Stimulated activated CD4-positive, alpha-beta T cell treated with anti-CD3 and anti-CD28 coated beads, Interleukin-1b, Interleukin-23, amount 100 ng/mL, for 1 hour (primary cell): ENCODE data around the gene TMPRSS4.
A peak's percentile ranks its signal among the peaks of the same experiment; 100 is the strongest.

ENCODE experiments used
- DNase-seq, 2 donors: peaks; one replicate each; pipeline ENCODE4 v3.0.0-alpha.2; 2020; ENCODE audit warnings: low read depth in 2 of 2

TMPRSS4 gene, protein sequence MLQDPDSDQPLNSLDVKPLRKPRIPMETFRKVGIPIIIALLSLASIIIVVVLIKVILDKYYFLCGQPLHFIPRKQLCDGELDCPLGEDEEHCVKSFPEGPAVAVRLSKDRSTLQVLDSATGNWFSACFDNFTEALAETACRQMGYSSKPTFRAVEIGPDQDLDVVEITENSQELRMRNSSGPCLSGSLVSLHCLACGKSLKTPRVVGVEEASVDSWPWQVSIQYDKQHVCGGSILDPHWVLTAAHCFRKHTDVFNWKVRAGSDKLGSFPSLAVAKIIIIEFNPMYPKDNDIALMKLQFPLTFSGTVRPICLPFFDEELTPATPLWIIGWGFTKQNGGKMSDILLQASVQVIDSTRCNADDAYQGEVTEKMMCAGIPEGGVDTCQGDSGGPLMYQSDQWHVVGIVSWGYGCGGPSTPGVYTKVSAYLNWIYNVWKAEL

GRCh38 chr11:118076754-118077281 lies at the start of gene TMPRSS4:
Gene TMPRSS4 (plus strand): TSS chr11:118077078. CDS start chr11:118077303, 225 bp downstream.
- DNase-seq = no peak

DNA sequence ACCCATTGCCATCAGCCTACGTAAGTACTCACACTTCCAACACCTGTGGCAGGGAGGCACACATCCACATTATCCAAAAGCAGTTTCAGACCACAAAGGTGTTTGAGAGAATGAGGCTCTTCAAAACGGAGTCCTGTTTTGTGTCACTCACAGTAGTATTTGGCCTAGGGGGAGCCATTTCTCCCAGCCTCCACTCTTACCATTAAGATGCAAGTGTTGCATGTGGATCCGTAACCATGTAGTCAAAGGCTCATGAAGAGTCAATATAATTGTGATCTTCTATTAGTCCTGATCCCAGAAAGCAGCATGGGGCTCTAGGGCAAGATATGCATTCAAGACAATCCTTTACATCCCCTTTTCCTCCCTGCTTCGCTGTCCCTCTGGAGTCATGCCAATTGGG lies 49.2 kb upstream of the TMPRSS4 start:
- no peak for DNase-seq

- DNase-seq = no peak
Observed at GRCh38 chr11:118028626-118029025, 48.3 kb upstream of the TMPRSS4 start.

DNA sequence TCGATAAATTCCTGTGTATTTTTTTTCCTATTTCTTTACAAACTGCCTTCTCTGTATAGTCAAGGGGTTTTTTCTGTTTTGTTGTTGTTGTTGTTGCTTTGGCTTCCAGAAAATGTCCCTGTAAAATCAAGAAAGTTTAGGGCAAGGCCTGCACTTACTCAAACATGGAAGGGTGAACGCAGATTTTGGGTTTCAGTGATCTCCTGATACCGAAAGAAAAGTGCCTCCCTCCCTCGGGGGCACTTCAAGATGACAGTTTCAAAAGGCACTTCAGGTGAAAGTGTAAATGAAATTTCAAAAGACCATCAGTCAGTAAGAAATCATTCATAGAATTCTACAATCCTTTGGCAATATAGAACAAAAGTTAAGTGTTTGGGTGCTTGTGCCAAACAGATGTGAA lies 43.4 kb upstream of the TMPRSS4 start:
- DNase-seq = no peak

GRCh38 chr11:118042141-118042540 lies 34.7 kb upstream of the TMPRSS4 start:
- no peak for DNase-seq

- DNase-seq = no peak
Observed at GRCh38 chr11:118042796-118043195, 34.1 kb upstream of the TMPRSS4 start.

- no peak for DNase-seq
Observed at GRCh38 chr11:118045191-118045590, 31.7 kb upstream of the TMPRSS4 start.

DNA sequence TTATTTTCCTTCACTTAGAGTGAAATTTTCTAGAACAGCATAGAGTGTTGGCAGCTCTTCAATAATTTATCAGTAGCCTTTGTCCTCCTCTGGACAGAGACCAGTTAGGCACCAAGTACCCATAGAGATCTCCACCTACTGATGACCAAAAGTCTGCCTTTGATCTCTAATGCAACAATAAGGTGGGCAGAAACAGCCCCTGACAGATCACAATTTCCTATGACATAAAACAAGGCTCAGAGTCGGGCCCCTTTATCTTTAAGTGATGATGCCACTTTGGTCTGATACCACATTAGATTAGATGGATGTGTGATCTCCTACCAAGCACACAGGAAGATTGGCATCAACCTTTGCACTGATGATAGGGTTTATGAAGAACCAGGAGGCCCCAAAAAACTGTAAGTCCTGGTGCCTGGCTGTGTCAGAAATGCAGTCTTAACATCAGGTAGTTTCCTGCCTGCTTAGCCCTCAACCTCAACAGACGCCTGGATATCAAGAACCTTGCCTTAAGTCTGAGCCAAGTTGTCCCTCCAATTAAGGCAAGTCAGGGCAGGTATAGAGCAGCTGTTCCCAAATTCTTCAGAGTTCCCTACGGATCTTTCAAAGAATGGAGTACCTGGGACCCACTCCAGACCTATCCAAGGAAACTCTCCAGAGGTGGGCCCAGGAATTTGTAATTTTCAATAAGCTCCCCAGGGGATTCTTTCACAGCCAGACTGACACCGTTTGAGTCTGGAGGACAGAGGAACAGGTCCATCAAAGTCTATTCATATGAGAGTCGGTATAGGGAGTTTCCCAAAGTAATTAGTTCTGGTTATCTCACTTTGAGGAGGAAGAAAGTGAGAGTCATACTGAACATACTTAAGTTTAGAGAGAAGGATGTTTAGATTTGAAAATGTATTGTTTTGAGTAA lies 30.6 kb upstream of the TMPRSS4 start:
- no peak for DNase-seq

GRCh38 chr11:118046964-118047700 lies 29.7 kb upstream of the TMPRSS4 start:
- DNase-seq = no peak

- DNase-seq = no peak
Observed at GRCh38 chr11:118047749-118048148, 29.1 kb upstream of the TMPRSS4 start.

GRCh38 chr11:118048472-118049370 lies 28.2 kb upstream of the TMPRSS4 start:
- no peak for DNase-seq

GRCh38 chr11:118049771-118050170 lies 27.1 kb upstream of the TMPRSS4 start:
- DNase-seq = no peak

GRCh38 chr11:118050208-118050891 lies 26.5 kb upstream of the TMPRSS4 start:
- DNase-seq = no peak

- DNase-seq = no peak
Observed at GRCh38 chr11:118051136-118051610, 25.7 kb upstream of the TMPRSS4 start.

- DNase-seq = peak in 1 of 2 donors; percentile 58
Observed at GRCh38 chr11:118051611-118052461, 25.0 kb upstream of the TMPRSS4 start.

- no peak for DNase-seq
Observed at GRCh38 chr11:118052581-118053206, 24.2 kb upstream of the TMPRSS4 start.

GRCh38 chr11:118054712-118055640 lies 21.9 kb upstream of the TMPRSS4 start:
- no peak for DNase-seq
